Putamen (tissue), 1 donor: ENCODE measurements around the gene UCP2.

Experiments used
- DNase-seq: peaks from one replicate; pipeline ENCODE4 v3.0.0-alpha.2; 2016; ENCODE audit warnings: low spot score

UCP2 gene, protein sequence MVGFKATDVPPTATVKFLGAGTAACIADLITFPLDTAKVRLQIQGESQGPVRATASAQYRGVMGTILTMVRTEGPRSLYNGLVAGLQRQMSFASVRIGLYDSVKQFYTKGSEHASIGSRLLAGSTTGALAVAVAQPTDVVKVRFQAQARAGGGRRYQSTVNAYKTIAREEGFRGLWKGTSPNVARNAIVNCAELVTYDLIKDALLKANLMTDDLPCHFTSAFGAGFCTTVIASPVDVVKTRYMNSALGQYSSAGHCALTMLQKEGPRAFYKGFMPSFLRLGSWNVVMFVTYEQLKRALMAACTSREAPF

DNA sequence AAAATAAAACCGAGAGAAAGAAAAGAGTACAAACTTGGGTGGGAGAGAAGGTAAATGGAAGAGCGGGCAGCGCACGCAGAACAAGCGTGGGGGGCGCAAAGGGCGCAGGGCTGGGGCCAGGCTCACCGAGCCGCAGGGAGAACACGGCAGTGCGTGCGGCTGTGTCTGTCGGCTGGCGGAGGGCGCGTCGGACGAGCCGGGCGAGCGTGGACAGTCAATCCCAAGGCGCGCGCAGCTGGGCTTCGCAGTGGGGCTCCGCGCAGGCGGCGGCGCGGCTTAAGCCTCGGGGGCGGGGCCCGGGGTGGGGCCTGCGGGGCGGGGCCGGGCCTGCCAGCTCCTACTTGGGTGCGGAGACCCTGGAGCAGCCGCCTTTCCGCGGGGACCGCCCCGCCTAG is at the start of gene UCP2:
Gene UCP2 (minus strand): TSS at position 249 of the 395 bp plus-strand sequence. CDS start 4,465 bp downstream, outside the sequence.
- peak; percentile 77 for DNase-seq

DNA sequence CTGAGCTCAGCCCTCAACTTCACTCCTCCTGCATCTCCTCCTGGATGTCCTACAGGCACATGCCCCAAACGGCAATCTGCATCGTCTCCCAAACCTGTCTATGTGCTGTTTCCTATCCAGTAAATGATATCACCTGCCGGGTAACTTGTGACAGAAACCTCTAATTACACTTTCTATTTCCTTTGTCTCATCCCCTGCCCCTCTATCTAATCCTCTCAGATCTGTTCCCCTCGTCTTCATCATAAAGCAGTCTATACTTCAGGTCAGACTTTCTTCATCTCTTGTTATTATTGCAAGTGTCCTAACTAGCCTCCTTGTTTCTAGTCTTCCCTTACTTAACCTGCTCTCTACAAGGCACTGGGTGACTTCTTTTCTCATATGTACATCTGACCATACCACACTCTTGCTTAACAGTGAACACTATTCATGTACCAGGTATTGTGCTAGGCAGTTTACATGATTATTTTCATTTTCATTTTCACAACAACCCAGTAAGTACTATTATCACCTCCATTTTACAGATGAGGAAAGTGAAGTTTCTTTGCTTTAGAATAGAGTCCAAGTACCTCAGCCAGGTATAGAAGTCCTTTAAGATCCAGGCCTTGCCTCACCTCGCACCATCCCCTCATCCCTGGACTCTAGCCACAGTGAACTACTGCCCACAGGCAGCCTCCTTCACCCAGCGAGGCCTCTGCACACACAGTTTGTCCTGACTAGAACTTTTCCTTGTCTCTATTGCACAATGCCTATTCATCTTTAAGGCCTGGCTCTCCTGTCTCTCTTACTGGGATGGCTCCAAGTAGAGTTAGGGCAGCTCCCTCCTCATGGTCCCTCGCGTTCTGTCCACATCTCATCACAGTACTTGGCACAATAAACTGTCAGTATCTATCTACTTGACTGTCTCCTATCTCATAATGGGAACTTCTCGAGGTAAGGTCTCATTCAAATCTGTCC is 48.4 kb upstream of the UCP2 start:
- no peak for DNase-seq

DNA sequence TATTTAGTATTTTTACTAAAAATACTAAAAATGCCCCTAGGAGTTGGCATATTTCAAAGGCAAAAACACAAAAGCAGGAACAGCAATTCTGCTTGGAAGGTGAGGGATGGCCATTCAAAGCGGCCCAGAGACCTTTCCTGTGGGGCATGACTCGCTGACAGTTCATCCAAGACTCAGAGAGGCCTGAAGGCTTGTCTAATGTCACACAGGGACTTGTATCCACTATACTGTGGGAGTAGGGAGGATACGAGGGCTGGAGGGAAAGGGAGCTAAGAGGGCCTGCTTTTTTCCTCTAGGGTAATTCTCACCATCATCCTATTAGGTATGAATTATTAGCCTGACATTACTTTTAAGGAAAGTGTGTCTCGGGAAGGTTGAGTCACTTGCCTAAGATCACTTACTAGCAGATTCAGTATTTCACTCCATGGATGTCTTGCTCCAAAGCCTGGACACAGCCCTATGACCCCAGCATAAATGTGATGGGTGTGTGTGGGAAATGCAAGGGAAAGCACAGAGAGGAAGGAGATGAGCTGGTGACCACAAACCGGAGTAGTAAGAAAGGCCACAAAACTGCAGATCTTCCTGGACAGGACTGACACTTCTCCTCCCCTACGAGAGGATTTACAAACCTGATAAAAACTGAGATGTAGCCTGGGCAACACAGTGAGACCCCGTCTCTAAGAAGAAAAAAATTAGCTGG is 43.0 kb upstream of the UCP2 start:
- no peak for DNase-seq

DNA sequence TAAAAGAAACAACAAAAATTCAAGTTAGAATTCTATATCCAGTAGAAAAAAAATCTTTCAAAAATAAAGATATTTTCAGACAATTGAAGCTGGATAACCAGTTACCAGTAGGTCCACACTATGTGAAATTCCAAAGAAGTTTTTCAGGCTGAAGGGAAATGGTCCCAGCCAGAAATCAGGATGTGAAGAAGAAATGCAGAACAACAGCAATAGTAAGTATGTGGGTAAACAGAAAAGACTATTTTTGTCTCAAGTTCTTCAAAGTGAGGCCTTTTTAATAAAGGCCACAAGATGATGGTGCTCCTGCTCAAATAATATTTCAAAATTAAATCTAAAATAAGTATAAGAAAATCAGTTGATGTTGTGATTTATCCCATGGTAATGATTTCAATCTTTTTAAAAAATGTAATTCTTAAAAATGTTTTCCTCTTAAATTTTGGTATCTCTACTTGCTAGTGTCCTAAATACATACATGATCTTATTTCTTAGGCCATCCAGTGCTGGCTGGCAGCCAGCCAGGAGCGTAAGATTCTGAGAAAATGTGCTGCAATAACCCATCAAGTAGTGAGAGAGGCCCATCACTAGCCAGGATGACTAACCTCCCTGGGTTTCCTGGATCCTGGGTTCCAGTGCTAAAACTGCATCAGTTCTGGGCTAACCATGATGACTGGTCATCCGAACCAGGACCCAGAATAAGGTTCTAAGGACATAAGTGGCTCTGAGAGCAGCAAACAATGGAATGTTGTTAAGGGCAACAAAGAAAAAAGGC is 41.8 kb upstream of the UCP2 start:
- DNase-seq = no peak

DNA sequence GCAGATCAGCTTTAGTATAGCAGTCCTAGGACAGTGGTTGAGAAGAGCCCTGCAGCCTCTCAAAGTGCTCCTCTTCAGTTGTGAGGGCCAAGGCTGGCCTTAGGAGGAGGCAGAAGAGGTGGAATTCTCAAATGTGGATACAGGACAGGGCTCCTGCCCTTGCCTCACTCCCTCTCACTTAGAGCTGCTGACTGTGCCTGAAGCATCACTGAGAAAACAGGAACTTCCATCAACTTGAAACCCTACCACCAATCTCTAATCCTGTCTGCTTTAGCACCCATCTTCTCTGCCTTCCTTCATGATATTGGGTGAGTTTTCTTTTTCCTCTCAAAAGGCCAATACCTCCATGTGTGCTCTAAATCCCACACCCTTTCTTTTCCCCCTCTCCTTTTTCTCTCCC is 40.6 kb upstream of the UCP2 start:
- DNase-seq = no peak

DNA sequence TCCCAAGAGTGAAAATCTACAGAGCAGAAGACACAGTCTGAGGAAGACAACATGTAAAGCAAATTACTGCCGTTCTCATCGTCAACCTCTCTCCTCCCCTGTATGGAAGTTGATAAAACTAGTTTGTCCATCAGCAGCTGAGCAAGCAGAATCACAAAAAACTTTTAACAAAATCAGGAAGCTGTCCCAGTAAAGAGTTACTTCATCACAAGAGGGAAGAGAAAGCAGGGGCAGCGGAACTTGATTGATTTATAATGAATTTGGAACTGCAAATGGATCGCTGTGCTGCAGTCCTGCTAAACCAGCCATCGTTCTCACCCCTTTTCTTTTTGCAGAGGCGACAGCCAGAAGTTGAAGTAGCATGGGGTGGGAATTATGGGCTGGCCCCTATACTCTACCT is 39.9 kb upstream of the UCP2 start:
- no peak for DNase-seq

DNA sequence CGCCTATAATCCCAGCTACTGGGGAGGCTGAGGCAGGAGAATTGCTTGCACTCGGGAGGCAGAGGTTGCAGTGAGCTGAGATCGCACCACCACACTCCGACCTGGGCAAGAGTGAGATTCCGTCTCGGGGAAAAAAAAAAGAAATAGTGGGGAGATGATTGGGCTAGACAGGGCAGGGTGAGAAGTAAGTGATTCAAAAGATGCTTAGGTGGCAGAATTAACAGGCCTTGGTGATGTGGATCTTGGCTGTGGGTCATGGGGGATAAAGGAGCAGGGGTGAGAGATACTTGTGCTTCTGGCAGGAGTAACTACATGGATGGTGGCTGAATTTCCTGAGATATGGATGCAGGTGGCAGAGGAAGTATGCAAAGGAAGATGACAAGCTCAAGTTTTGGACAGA is 39.4 kb upstream of the UCP2 start:
- no peak for DNase-seq

DNA sequence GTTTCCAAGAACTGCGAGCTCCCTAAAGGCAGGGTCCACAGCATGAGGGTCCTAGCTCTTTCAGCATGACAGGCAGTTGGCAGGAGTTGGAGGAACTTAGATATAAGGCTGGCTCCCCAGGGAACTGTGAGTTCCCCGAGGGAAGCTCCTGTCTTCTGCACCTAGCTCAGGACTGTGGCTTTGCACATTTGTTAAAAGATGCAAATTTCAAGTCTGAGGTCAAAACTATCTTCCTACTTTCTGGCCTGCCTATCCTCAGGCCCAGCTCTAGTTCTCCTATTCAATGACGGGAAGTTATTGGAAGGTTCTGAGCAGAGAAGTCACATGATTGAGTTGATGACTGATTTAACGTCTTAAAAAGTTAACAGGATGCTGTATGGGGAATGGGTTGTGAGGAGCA is 37.9 kb upstream of the UCP2 start:
- DNase-seq = no peak

DNA sequence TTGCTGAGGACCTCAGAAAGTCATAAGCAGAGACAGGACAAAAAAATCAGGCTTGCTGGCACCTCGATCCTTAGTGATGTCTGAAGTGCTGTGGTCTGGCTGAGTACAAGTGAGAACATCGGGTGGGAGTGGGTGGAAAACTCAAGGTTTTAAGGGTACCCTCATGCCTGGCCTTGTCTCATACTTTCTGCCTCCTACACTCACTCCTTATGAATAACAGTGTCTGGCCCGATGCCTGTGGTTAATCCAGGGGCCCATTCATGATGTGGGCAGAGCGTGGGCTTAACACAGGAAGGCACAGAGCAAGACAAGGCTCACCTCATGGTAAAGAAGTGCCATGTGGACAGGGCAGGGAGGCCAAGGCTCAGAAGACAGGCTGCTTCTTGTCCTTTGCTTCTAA is 37.2 kb upstream of the UCP2 start:
- no peak for DNase-seq

DNA sequence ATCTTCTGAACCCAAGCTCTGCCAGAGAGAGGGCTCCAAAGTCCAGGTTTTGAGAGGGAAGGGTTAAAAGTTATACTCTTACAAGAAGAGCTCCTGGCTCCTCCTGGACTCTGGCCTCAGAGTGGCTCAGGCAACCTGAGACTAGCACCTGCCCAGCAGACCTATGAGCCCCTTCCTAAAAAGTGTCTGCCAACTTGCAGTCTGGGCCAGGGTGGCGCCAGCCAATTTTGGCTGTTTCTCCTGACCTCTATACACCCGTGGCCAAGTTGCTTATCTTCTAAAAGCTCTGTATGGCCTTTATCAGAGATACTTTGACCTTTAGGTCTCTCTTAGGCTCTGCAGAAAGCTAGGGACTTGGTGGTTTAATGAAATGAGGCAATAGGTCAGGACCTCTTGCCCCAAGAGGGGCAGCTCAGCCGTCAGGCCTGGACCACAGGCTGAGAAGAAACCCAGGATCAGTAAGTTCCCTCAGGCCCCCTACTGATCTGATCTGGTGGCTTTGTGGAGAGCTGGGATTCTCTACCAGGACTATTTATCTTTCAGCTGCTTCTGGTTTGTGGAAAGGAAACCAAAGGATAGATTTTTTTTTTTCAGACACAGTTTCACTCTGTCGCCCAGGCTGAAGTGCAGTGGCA is 36.6 kb upstream of the UCP2 start:
- no peak for DNase-seq

DNA sequence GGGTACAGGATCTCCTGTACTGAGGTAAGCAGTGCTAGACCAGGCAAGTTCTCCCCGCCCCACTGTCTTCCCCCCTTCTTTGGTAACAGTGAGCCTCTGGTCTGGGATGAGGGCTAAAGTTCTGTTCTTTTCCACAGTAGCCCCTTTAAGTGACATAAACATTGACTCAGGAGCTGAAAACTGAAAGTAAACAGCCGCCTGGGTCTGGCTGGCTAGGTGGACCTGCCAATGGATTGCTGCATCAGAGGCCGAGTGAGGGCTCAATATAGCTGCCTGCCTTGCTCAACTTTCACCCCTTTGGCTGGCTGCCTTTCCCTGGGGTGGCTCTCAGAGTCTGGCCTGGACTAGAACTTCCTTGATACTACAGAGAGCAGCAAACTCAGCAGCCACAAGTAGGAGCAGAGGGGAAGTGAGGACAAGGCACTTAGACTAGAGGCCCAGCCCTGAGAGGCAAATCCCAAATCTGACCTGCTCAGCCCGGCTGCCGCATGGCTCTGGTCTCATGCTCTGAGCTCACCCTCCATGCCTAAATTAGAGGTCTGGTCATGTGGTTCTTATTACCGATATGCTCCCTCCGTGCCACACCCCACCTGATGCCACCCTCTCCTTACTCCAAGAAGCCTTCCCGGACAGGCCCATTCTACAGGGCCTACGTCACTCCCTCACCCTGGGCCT is 35.8 kb upstream of the UCP2 start:
- DNase-seq = peak; percentile 69

DNA sequence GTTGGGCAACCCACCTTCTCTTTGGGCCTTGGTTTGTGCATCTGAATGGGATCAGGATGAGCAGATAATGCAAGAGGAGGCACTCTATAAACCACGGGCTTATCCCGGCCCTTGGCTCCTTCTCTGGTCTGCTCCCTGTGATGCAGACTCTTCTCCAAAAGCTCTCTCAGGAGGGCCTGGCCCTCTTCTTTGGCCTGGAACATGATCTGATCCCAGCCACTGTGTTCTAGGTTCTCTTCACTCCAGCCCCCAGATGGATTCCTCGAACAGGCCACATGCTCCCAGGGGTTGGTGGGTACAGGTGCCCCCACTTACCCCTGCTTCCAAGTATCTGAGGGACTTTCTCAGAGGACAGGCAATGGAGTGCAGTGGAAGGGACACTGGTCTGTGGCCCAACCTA is 35.0 kb upstream of the UCP2 start:
- DNase-seq = no peak

DNA sequence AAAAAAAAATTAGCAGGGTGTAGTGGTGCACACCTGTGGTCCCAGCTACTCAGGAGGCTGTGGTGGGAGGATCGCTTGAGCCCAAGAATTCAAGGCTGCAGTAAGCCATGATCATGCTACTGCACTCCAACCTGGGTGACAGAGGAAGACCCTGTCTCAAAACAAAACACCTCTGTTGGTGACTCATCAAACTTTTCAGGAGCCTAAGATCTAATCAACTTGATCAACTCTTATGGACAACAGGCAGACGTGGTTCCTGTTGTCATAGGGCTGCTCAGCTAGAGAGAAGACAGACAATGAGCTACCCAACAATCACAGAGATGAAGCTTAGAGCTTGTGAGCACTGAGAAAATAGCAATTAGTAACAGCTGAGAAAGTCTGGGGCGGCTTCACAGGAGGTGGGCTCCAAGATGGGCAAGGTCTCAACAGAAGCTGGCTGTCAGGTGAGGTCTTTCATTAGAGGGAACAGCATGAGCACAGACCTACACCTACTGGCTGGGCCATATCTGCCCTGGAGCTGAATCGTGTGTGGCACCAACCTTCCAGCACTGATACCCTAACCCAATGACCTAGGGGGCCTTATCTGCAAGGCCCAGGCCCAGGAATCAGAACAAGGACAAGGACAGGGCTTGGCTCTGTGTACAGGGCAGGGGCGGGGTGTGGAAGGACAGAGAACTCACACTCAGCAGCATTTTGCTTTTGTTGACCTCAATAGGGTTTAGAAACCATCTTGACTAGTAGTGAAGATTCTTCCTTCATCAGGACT is 33.5 kb upstream of the UCP2 start:
- DNase-seq = no peak

DNA sequence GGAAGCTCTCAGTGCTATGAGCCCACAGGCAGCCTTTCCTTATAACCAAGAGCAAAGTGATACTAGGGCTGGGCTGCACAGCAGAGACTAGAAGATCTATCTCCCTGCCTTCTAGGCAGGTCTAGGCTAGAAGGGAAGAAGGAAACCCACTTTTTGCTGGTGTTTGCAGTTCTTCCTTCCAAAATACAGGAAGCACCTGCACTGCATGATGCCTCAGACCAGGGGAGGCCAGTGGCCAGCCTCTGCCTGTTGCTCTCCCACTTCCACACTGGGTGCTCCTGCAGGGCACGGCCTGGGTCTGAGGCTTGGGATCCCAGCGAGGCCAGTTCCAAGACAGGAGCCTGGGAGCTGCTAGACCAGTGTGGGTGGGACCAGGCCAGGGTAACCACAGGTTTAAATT is 32.2 kb upstream of the UCP2 start:
- DNase-seq = no peak

DNA sequence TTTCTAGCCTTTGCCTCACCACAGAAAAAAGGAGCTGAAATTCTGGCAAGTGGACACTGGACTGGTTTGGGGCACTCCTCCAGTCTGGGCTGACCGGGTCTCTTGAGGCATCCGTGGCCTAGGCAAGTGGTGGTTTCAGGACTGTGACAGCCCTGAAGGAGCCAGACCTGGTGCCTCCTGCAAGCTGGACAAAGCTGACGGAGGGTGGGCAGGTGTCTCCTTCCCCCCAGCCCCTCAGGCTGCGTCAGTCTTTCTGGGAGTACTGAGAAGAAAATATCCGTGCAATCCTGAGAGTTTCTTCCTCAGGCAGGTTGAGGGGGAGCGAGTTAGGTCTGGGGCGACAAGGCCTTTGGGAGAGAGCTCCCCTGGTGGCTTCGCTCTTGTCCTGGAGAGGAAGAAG is 30.5 kb upstream of the UCP2 start:
- DNase-seq = no peak

DNA sequence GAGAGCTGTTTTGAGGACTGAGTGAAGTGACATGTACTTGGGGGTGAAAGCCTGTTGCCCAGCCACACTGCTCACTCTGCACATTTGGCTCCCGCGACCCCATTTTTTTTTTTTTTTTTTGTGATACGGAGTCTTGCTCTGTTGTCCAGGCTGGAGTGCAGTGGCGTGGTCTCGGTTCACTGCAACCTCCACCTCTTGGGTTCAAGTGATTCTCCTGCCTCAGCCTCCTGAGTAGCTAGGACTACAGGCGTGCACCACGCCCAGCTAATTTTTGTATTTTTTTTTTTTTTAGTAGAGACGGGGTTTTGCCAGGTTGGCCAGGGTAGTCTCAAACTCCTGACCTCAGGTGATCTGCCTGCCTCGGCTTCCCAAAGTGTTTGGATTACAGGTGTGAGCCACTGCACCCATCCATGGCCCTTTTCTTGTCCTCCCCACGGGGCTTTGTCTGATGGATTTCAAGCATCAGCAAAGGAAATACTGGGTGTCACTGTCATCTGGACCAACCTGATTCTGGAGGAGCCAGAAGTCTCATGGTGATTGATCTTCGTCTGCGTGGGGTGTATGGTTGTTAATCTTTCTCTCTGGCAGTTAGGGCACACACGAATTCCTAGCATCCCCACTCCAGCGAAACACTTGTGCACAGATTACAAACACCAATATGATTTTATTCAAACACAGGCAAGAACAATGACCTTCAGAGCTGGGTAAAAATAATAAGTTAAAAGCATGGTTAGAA is 29.6 kb upstream of the UCP2 start:
- no peak for DNase-seq

DNA sequence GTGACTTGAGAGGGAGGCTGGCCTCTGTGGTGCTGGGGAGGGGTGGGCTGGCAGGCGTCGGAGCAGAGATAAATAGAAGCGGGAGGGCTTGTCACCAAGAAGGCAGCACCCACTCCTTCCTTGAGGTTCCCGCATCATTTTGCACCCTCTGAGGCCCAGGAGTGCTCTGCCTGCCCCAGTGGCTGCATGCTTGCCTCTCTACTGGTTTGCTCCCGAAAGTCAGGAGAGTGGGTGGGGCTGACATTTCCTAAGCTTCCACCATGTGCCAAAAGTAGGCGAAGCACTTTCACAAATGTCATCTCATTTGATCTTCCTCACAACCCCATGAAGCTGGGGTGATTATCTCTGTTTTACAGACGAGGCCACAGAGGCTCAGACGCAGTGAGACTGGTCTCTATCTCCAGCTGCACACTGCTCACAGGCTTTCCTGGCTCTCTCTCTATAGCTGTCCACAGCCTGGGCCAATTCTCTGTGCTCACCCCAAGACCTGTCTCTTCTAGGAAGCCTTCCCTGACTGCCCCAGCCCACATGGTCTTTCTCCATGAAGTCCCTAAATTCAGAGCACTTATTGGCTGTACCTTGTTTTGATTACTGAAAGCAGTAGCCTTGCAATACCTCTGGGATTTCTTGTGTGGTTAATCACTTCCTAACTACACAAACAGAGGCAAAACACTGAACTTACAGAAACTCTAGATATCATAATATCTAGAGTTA is 28.9 kb upstream of the UCP2 start:
- no peak for DNase-seq
